ENCODE results near the gene TRPM2.
A peak's percentile ranks its signal among the peaks of the same experiment; 100 is the strongest.
"Not testable (repeated sequence)": the region's sequence is repeated elsewhere in the genome, so short reads cannot be mapped to it uniquely, and the experiment has no call there.

The TRPM2 gene

DNA sequence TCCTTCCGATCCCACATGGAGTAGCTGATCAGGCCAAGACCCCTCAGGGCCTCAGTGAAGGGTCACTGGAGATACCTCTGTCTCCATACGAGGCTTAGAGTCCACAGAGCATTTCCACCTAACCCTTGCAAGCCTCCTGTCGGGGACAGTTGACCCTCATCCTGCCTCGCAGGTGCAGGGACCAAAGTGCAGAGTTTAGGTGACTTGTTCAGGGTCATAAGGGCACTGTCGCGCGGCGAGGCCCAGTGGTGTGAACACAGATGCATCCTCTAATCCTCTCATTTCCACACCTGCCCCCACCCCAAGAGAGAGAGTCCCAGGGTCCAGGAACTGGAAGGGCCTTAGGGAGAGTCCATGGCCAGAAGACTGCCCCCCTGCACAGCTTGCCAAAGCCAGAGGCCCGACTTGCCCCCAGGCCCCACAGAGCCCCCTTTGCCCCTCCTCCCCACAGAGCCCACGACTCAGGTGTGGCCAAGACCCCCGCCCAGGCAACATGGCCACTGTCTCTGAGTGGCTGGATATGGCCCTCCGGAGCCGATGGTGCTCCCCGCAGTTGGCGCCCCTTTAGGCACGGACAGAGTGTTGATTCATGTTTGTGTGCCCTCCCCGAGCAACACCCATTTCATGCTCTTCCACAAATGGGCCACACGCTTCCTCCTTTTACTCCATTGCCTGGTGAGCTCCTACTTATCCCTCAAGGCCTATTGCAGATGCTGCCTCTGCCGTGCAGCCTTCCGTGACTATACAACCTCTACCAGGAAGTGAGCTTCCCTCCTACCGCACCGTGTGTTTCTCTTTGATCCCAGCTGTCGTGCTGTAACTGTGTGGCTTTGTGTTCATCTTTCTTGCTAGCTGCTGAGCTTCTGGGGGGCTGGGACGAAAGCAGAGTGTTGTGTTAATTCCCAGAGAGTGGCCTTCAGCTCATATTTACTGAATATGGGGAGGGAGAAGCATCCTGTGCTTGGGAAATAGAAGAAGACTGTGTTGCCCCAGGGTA is 1.7 kb downstream of the TRPM2 start:
- no peak for DNase-seq (ENCODE audit: low spot score)

- no peak for DNase-seq (ENCODE audit: low spot score)
These were observed 2.7 kb downstream of the TRPM2 start for GRCh38 chr21:44356160-44356559.

DNA sequence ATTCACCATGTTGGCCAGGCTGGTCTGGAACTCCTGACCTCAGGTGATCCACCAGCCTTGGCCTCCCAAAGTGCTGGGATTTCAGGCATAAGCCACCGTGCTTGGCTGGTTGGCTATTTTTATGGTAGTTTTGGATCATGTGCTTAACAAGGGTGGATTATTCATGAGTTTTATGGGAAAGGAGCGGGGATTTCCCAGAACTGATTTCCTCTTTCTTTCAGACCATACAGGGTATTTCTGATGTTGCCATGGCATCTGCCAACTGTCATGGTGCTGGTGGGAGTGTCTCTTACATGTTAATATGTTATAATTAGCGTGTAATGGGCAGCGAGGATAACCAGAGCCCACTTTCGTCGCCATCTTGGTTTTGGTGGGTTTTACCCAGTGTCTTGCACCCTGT is 3.2 kb downstream of the TRPM2 start:
- no peak for DNase-seq (ENCODE audit: low spot score)

GRCh38 chr21:44357064-44357837 is 3.8 kb downstream of the TRPM2 start:
- no peak for DNase-seq (ENCODE audit: low spot score)

DNA sequence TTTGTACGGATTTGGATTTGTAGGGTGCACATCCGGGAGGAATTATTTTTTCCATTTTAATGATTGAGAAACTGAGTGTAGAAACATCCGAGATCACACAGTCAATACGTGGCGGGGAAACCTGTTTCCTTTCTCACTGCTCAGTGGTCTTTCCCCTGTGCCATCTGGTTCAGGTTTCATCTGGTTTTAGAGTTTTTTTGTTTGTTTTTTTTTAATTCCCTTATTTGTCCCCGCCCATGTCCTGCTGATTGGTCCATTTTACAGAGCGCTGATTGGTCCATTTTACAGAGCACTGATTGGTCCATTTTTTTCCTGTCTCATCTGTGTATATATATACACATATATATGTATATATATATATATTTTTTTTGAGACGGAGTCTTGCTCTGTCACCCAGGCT is 6.0 kb downstream of the TRPM2 start:
- no peak for DNase-seq (ENCODE audit: low spot score)

DNA sequence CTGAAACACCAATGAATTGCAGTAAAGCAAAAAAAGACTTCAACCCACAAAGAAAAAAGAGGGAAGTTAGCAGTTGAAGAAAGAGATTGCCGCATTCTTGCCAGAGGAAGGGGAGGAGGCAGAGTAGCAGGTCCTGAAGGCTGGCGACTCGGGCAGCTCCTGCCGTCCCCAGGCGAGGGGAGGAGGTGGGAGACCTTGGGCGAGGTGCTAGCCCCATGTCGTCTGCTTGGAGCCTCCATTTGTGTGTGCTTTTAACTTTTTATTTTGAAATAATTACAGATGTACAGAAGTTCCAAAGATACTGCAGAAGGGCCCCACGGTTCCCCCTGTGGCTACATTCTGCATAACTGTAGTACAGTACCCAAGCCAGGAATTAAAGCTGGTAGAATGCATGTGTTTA is 6.7 kb downstream of the TRPM2 start:
- no peak for DNase-seq (ENCODE audit: low spot score)

DNA sequence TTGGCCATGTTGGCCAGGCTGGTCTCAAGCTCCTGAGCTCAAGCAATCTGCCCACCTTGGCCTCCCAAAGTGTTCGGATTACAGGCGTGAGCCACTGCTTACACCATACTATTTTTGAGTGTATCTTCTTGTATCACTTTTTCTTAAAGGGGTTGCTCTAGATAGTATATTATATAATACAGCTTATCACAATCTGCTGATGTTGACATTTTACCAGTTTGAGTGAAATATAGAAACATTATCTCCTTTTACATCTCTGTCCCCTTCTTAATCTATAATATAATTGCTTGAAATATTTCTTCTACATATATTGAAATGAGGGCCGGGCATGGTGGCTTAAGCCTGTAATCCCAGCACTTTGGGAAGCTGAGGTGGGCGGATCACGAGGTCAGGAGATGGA is 8.5 kb downstream of the TRPM2 start:
- DNase-seq (ENCODE audit: low spot score) = not testable (repeated sequence)

- DNase-seq (ENCODE audit: low spot score) = no peak
These were observed 9.9 kb downstream of the TRPM2 start for GRCh38 chr21:44363278-44363677.

DNA sequence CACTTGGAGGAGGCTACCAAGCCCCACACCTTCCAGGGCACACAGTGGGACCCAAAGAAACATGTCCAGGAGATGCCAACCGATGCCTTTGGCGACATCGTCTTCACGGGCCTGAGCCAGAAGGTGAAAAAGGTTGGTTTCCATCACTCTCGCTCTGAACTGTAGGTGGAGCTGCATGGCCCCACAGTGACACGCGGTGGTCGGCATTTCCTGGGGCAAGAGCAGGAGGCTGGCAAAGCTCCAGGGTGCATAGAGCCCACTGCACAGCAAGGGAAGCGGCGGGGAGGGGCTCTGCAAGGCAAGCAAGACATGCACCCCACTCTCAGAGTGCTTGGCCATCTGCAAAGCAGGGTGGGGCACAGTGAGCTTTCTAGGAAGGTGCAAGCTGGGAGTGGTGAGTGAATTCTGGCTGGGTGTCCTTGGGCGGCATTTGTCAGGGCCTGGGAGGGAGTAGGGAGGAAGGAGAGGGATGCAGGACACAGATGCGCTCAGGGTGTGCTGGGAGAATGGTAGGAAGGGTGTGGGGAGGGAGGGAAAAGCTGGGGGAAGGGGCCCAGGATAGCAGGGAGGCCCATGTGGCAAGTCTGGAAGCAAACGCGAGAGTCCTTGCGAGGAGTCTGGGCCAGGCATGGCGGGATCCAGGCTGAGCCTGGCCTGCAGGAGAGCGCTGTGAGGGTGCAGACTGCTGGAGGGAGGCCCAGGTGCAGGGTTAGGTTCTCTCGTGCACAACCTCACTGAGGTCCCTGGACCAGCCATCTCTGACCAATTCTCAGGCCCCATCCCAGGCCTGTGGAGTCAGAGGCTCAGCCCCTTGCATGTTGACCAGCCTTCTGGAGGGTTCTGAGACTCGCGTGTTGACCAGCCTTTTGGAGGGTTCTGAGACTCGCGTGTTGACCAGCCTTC is 11.0 kb downstream of the TRPM2 start:
- no peak for DNase-seq (ENCODE audit: low spot score)

GRCh38 chr21:44365251-44365966 is 12.0 kb downstream of the TRPM2 start:
- no peak for DNase-seq (ENCODE audit: low spot score)

DNA sequence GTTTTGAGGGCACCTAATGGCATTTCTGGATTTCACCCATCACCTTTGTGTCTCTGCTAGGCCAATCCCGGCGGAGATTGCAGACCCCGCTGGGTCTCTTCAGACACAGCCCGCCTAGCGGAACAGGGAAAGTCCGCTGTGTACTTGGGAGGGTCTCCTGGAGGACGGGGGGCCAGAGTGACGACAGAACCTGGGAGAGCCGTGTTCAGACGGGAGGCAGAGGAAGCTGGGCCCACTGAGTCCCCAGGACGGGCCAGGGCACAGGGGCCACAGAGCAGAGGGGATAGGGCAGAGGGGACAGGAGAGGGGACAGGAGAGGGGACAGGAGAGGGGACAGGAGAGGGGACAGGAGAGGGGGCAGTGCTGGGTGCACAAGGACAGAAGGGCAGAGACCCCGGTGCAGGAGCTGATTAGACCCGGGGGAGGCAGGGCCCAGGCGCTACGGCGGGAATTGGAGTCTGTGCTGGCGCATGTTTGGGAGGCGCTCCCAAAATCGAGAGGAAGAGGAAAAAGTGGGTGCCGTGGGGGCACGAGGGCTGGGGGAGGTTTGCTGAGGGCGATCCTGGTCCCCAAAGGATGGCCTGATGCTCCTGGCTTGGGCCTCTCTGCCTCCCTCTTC is 12.7 kb downstream of the TRPM2 start:
- DNase-seq (ENCODE audit: low spot score) = no peak

DNA sequence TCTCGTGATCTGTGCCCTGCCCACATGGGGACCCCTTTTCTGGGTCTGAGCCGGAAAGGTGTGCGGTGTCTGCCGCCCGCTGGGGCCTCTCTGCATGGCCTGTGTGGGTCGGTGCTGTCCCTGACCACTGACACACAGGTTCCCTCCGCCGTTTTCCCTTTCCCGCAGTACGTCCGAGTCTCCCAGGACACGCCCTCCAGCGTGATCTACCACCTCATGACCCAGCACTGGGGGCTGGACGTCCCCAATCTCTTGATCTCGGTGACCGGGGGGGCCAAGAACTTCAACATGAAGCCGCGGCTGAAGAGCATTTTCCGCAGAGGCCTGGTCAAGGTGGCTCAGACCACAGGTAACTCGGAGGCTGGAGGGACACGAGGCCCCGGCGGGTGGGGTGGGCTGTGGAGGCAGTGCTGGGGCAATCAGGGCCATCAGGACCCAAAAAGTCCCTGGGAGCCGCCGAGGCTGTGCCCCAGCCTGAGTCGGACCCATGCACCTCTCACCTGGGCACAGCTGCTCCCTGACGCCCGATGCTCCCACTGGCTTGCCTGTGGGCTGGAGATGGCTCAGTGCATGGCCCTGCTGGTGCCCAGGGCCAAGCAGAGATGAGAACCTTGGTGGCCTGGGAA is 13.3 kb downstream of the TRPM2 start:
- no peak for DNase-seq (ENCODE audit: low spot score)

GRCh38 chr21:44368711-44369446 is 15.5 kb downstream of the TRPM2 start:
- no peak for DNase-seq (ENCODE audit: low spot score)

DNA sequence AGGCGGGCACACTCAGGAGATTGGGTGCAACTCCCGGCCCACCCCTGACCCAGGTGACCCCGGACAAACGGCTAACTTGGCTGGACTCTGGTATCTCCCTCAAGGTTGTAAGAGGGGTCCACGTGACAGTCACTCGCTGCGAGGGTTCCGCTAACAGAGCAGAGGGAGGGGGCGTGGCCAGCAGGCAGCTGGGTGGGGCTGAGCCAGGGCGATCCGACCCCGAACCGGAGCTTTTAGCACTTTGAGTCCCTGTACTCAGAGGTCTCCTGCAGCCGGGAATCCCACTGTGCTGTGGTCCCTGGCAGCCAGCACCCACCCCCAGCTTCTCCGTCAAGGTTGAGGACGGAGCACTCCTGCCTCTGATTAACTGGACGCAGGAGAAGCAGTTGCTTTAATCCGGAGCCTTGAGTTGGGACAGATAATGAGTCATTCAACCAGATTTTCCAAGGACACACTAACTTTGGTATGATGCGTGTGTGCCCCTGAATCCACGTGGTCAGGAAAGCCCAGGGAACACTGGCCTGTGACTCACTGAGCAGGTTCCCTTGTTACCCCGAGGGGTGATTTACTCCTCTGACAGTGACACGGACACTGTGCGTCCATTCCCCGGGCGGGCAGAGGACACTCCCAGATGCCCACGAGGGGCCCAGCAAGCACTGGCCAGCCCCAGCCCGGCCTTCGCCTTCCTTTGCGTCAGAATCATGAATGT is 16.8 kb downstream of the TRPM2 start:
- DNase-seq (ENCODE audit: low spot score) = peak; percentile 40

DNA sequence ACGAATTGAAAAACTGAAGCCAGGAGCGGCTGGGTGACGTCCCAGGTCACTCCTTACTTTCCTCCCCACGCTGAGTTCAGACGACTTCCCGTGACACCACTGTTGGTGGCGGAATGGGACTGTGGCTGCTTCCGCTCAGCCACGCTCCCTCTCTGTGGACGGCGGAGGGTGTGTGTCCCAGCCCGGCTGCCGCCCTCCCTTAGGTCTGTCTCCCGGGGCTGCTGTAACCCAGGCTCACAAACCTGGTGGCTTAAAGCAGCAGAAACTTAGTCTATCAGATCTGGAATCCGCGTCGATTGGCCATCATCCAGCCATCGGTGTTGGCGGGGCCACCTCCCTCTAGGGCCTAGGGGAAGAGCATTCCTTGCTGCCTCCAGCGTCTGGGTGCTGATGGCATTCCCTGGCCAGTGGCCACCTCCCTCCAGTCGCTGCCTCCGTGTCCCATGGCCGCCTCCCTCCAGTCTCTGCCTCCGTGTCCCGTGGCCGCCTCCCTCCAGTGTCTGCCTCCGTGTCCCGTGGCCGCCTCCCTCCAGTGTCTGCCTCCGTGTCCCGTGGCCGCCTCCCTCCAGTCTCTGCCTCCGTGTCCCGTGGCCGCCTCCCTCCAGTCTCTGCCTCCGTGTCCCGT is 17.5 kb downstream of the TRPM2 start:
- DNase-seq (ENCODE audit: low spot score) = no peak

DNA sequence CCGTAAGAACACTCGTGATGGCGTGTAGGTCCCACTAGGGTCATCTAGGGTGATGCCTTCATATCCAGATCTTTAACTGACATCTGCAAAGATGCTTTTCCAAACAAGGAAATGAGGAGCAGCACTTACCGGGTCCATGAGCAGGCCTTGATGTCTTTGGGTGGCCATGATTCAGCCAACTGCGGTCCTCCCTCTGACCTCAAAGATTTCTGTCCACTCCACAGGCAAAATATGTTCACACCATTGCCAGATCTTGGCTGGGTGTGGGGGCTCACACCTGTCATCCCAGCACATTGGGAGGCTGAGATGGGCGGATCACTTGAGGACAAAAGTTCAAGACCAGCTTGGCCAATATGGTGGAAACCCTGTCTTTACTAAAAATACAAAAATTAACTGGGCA is 18.2 kb downstream of the TRPM2 start:
- DNase-seq (ENCODE audit: low spot score) = no peak

DNA sequence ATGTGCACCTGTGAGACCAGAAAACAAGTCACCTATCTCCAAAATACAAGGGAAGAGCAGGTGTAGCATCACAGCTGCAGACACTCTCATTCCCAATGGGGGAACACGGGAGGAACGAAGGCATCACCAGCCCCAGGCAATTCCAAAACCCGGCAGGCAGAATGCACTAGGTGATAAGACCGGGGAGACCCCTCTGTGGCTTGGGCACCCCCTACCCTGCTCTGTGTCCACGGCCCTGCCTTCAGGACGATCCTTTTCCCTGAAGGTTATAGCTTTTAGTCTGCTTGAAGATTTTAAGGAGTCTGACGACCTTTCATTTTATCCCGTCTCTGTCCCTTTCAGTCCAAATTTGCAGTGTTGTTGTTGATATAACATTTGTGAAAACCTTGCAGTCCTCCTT is 19.2 kb downstream of the TRPM2 start:
- DNase-seq (ENCODE audit: low spot score) = no peak

DNA sequence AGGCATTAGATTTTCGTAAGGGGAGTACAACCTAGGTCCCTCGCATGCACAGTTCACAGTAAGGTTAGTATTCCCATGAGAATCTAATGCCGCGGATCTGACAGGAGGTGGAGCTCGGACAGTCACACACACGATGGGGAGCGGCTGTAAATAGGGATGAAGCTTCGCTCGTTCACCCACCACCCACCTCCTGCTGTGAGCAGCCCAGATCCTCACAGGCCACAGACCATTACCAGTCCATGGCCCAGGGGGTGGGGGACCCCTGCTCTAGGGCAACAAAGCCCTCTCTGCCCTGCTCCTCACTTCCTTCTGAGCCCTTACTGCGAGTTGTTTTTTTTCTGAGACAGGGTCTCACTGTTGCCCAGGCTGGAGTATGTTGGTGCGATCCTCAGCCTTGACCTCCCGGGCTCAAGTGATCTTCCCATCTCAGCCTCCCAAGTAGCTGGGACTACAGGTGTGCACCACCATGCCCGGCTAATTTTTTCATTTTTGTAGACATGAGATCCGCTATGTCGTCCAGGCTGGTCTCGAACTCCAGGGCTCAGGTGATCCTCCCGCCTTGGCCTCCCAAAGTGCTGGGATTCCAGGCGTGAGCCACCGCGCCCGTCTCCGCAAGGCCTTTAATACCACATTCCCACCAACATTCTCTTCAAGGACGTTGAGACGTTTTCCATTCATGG is 21.3 kb downstream of the TRPM2 start:
- no peak for DNase-seq (ENCODE audit: low spot score)
